ENCODE measurements around the gene KCNH8.
A peak's percentile ranks its signal among the peaks of the same experiment; 100 is the strongest.

The KCNH8 gene

DNA sequence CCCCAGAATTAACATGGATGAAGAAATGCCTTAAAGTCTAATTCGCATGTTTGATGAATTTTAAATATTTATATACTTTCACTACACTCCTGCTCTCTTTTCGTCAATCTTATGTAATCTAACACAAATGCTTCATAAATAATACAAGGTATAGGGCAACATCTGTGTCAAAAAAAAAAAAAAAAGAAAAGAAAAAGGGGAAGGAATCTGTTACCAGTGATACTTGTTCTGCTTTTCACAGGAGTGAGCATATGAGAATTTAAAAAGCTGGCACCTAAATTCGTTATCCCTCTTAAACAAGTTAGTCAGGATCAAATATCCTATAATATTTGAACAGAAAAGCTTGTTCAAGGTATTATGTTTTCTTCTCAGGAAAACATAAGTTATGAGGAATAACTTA is 243.8 kb downstream of the KCNH8 start:
- DNase-seq: peak in 1 of 2 experiments; percentile 12

DNA sequence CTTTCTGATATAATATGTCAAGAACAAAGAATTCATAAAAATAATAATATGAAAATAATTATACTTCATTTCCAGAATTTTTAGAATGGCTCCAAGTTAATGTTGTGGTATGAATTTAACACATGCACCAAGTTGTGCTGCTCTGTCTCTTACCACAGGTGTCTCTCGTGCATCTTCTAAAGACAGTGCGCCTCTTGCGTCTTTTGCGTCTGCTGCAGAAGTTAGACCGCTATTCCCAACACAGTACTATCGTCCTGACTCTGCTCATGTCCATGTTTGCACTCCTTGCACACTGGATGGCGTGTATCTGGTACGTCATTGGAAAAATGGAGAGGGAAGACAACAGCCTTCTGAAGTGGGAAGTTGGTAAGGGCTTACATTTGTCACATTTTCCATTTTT is 246.6 kb downstream of the KCNH8 start:
- DNase-seq: no peak

- no peak for DNase-seq
These were observed 248.4 kb downstream of the KCNH8 start for GRCh38 chr3:19396726-19397125.

DNA sequence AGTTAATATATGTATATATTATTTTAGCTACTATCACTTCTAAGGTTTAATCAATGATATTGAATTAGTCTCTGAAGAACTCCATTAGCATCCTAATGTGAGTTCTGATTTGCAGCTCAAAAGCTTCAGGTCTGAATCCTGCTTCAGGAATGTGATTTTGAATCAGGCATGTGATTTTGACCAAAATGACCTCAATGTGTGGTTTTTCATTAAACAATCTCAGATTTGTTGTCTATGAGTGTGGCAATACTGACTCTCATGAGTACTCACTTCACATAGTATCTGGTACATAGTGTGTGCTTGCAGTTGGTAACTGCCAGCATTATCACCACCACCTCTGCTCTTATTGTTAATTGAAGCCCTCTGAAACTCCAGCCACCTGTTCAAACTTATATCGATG is 251.0 kb downstream of the KCNH8 start:
- no peak for DNase-seq

DNA sequence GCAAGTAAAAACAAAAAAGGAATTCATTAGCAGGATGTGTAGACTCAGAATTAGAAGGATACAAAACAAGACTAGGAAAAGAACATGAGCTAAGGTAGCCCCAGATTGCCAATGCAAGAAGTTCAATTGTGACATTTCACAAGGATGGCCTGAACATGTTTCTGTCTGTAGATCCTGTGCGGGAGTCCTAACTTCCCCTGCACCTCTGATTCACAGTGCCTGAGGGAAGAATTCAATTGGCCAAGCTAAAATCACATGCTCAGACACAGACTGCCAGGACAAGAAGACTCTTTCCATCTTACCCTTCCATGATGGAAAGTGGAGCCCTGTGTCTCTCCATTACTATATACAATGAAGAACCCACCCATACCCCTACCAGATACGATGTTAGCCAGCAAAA is 251.5 kb downstream of the KCNH8 start:
- DNase-seq: no peak

GRCh38 chr3:19420159-19420558 is 271.8 kb downstream of the KCNH8 start:
- no peak for DNase-seq

DNA sequence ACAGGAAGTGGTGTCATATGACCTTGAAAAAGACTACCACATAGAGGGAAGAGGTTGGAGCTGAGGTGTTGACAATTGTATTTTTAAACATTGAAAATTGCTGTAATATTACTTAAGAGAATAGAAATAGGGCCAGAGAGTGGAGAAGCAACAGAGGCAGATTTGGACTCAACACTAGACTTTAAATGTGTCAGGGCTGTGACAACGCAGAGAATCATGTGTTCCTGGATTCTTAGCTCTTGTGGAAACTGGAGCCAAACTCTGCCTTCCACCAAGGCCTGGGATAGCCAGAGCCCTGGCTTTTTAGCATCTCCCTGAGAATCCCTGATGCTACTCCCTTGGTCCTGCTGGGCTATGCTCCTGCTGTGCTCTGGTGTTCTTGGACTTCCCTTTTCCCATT is 277.5 kb downstream of the KCNH8 start:
- DNase-seq: no peak

GRCh38 chr3:19427422-19428149 is 279.3 kb downstream of the KCNH8 start:
- DNase-seq: no peak

GRCh38 chr3:19428729-19429128 is 280.4 kb downstream of the KCNH8 start:
- DNase-seq: peak in 1 of 2 experiments; percentile 1

DNA sequence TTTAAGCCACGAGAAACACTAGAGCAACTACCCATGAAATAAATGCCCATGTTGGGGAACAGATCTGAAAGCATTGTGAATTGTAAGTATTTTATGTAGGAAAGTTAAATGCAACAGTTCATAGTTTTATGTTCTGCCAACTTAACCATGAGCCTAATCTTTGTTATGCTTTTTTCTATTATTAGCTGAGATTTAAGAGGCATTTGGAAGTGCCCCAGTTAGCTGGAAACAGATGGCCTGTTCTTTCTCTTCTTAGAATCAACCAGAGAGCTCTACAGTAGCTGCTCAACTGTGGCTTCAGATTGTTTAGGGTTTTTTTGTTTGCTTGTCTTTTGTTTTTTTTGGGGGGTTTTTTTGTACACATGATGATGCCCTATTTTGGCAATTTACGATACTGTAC is 284.4 kb downstream of the KCNH8 start:
- DNase-seq: no peak

- no peak for DNase-seq
These were observed 288.4 kb downstream of the KCNH8 start for GRCh38 chr3:19436746-19437145.

- no peak for DNase-seq
These were observed 291.6 kb downstream of the KCNH8 start for GRCh38 chr3:19439944-19440343.

DNA sequence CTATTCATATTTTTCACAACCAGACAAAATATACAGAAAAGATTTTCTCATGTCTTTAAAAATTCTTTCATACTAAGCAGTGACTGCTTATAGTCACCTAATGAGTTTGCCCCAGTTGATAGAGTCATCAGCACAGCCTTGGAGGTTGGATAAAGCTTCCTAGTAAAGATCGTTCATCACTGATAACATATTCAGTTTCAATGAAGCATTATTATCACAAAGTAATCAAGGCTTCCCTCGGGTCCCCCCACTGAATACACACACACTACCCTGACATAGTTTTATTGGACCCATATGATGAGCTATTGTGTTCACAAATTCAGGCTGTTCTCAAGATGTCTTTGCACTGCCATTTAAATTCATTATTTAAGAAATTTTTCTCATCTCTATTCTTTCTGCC is 297.8 kb downstream of the KCNH8 start:
- no peak for DNase-seq

GRCh38 chr3:19446687-19447086 is 298.4 kb downstream of the KCNH8 start:
- DNase-seq: no peak

- DNase-seq: no peak
These were observed 307.2 kb downstream of the KCNH8 start for GRCh38 chr3:19455546-19455945.

DNA sequence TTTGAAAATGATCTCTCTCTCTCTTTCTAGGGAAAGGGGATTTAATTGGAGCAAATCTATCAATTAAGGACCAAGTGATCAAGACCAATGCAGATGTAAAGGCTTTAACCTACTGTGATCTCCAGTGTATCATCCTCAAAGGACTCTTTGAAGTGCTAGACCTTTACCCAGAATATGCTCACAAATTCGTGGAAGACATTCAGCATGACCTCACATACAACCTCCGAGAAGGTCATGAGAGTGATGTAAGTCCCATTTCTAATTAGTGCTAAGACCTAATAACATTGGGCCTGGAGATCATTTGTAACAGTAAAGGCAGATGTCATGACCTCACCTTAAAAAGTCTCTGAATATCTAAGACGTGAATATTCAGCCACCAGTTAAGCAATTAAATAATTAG is 308.4 kb downstream of the KCNH8 start:
- DNase-seq: no peak

DNA sequence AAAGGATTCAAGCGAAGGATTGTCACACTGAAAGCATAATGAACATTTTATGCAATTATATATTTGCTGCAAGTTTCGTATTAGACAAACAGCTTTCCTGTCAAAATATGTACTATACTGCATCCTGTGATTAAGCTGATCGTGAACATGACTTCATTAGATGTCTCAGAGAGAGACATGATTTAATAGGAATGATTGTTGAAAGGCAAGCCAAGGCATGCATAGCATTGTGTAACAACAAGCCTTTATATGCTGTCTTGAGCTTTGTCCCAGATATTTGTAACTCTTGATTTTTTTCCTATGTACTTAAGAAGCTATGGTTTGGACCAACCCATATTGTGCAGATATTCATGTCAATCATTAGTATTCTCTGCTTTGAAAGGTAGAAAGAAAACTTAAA is 309.1 kb downstream of the KCNH8 start:
- DNase-seq: no peak

- no peak for DNase-seq
These were observed 319.5 kb downstream of the KCNH8 start for GRCh38 chr3:19467761-19468160.

DNA sequence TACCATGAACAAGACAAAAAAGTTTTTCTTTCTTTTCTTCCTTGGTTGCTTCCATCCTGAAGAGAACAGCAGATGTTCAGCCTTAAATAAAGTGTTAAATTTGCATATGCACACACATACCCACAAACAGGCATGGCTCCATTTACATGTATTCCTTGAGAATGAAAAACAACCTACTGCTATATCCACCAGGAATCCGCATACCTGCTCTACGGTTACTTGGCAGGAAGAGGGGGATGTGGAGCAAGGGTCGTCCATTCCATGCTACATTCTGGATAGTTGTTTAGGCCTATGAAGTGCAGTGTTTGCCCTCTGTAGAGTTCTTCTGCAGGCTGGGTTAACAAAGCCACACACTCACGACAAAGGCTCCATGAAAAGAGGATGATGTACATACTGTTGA is 322.8 kb downstream of the KCNH8 start:
- DNase-seq: no peak

DNA sequence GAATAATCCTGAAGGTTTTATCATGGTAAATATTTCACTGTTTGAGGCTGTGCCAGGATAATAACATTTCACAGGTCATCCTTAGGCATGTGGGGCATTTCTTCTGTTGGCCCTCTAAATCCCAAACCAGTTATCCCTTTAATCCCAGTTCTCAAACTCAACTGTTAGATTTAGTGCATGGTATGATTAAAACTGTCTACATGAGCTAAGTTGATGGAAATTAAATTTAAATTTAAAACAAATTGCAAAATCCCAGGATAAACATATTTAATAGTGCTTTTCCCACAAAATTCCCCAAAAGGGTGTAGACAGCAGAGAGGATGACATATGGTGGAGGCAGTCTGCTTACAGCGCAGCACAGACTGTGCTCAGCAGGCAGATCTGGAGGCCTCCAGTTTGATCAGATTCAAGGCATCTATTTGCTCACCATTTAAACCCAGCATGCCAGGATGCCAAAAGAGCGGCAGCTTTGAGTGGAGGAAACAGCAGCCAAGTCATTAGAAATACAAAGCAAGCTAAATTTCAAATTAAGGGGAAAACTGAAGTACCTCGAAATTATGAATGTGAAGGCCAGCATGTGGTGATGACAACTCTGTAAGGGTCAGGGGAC is 325.8 kb downstream of the KCNH8 start:
- DNase-seq: no peak

- no peak for DNase-seq
These were observed 328.0 kb downstream of the KCNH8 start for GRCh38 chr3:19476281-19476680.

DNA sequence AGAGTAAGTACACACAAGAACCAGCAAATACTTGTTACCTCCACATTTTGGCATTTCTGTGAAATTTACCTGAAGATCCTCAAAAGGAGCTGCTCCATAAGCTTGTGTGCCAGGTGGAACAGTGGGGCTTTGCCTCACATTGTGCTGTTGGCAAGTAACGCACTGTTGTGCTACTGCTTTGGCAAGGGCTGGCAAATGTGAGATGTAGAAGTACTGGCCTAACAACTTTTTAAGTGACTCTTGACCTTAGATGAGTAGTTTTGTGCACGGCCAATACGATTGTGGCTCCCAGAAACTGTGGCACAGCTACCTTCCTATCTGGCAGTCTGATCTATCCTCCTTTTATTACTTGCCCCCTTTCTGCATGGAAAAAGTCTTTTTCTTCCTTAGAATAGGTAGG is 337.0 kb downstream of the KCNH8 start:
- DNase-seq: no peak

GRCh38 chr3:19487386-19487785 is 339.1 kb downstream of the KCNH8 start:
- no peak for DNase-seq

- peak; percentile 52 to 65 for DNase-seq
These were observed 340.6 kb downstream of the KCNH8 start for GRCh38 chr3:19488939-19489338.

GRCh38 chr3:19489936-19490335 is 341.6 kb downstream of the KCNH8 start:
- peak; percentile 17 to 20 for DNase-seq
